Measurements from ENCODE around the gene MARCHF10. TPM values are rescaled to one million over a fixed set of nuclear protein-coding genes. Genes with fewer than 3 reads are reported as not detected.

The MARCHF10 gene
- total and polyA plus RNA-seq, 12 donors = 0.04 TPM; not detected in 11

GRCh38 chr17:62750631-62751051, 57.5 kb downstream of the MARCHF10 start:
- Histone ChIP-seq H3K4me3 (no peak overlapping the region), H3K9me3 (peaks cover 0 to 7% (median 0%) of the 10 kb centered on the region in 11 donors), H3K27ac (no peak overlapping the region), H3K27me3 (peaks cover 0 to 2% (median 0%) of the 10 kb centered on the region in 7 donors), H3K4me1 (peaks cover 0 to 19% (median 6%) of the 10 kb centered on the region in 9 donors), H3K36me3 (no peaks in the 10 kb centered on the region)
- ATAC-seq (no peak), DNase-seq (no peak)
- TF ChIP-seq CTCF (IDR thresholded peaks at IDR 0.05) = no peak
- intact Hi-C loops (cut with DNase I) = no loop called here
- 50 to 51% methylated on average over 15 of the region's 15 CpGs for WGBS, 2 donors

GRCh38 chr17:62749926-62750325, 58.2 kb downstream of the MARCHF10 start:
- no peak overlapping the region for H3K27ac ChIP-seq
- H3K4me1 ChIP-seq = peaks cover 0 to 12% (median 1%) of the 10 kb centered on the region in 9 donors
- DNase-seq (no peak), ATAC-seq (no peak)
- peaks cover 0 to 7% (median 0%) of the 10 kb centered on the region in 11 donors for H3K9me3 ChIP-seq
- intact Hi-C loops (cut with DNase I) = no loop called here
- no peak for TF ChIP-seq CTCF (IDR thresholded peaks at IDR 0.05)
- no peak overlapping the region for H3K4me3 ChIP-seq
- H3K36me3 ChIP-seq = no peaks in the 10 kb centered on the region
- 92 to 95% methylated on average over 17 of the region's 17 CpGs for WGBS, 2 donors
- H3K27me3 ChIP-seq = peaks cover 0 to 2% (median 0%) of the 10 kb centered on the region in 7 donors

- no peak for ATAC-seq
- 83 to 87% methylated on average over 8 of the region's 8 CpGs for WGBS, 2 donors
- peaks cover 0 to 7% (median 0%) of the 10 kb centered on the region in 11 donors for H3K9me3 ChIP-seq
- intact Hi-C loops (cut with DNase I) = no loop called here
- no peak overlapping the region for H3K4me3 ChIP-seq
- H3K27me3 ChIP-seq = peaks cover 0 to 2% (median 0%) of the 10 kb centered on the region in 7 donors
- no peak overlapping the region for H3K27ac ChIP-seq
- no peak for DNase-seq
- TF ChIP-seq CTCF (IDR thresholded peaks at IDR 0.05) = no peak
- no peaks in the 10 kb centered on the region for H3K4me1 ChIP-seq
- H3K36me3 ChIP-seq = no peaks in the 10 kb centered on the region
Observed at GRCh38 chr17:62746941-62747340, 61.2 kb downstream of the MARCHF10 start.

- no peak for ATAC-seq
Observed at GRCh38 chr17:62745806-62746205, 62.3 kb downstream of the MARCHF10 start.

More at GRCh38 chr17:62745806-62746205, 62.3 kb downstream of the MARCHF10 start:
- WGBS, 2 donors = 70 to 81% methylated on average over 7 of the region's 7 CpGs
- Histone ChIP-seq H3K27me3 (peaks cover 0 to under 1% (median 0%) of the 10 kb centered on the region in 7 donors), H3K36me3 (no peaks in the 10 kb centered on the region), H3K9me3 (peaks cover 0 to 7% (median 0%) of the 10 kb centered on the region in 11 donors), H3K4me3 (no peak overlapping the region), H3K4me1 (no peaks in the 10 kb centered on the region), H3K27ac (no peak overlapping the region)
- no peak for DNase-seq
- no peak for TF ChIP-seq CTCF (IDR thresholded peaks at IDR 0.05)
- intact Hi-C loops (cut with DNase I) = no loop called here
